WTC11 (cell line): ENCODE data around the gene ZAR1.

Source experiments
- FOXP4 ChIP-seq: sonication (generic); formaldehyde crosslinking; IDR thresholded peaks from 2 replicates; pipeline ENCODE4 v1.8.0; 2022; ENCODE audit warnings: mild to moderate bottlenecking, missing genetic modification reagents
- HMGXB4 ChIP-seq: sonication (generic); formaldehyde crosslinking; IDR thresholded peaks from 2 replicates; pipeline ENCODE4 v1.8.1; 2023; ENCODE audit warnings: mild to moderate bottlenecking, moderate library complexity, missing genetic modification reagents
- RELA ChIP-seq: sonication (generic); formaldehyde crosslinking; IDR thresholded peaks from 2 replicates; pipeline ENCODE4 v1.8.1; 2022; ENCODE audit warnings: missing genetic modification reagents, mild to moderate bottlenecking, borderline replicate concordance
- TEAD4 ChIP-seq: sonication (generic); formaldehyde crosslinking; IDR thresholded peaks from 2 replicates; pipeline ENCODE4 v1.8.0; 2022; ENCODE audit warnings: mild to moderate bottlenecking, missing genetic modification reagents
- ZBTB21 ChIP-seq: sonication (generic); formaldehyde crosslinking; IDR thresholded peaks from 2 replicates; pipeline ENCODE4 v1.8.1; 2023; ENCODE audit warnings: mild to moderate bottlenecking, missing genetic modification reagents, borderline replicate concordance
- ZBTB43 ChIP-seq: sonication (generic); formaldehyde crosslinking; IDR thresholded peaks from 2 replicates; pipeline ENCODE4 v1.8.1; 2023; ENCODE audit warnings: mild to moderate bottlenecking, missing genetic modification reagents
- TF ChIP-seq, protein P1 (sequence below): fragments of 200-600 bp; IDR thresholded peaks from 2 replicates; pipeline ENCODE4 v1.8.0; 2022; ENCODE audit warnings: antibody characterized with exemption
- TF ChIP-seq, protein P2 (sequence below): sonication (generic); formaldehyde crosslinking; IDR thresholded peaks from 2 replicates; pipeline ENCODE4 v1.8.0; 2022; ENCODE audit warnings: mild to moderate bottlenecking, missing genetic modification reagents

GRCh38 chr4:48445704-48446103 is 44.3 kb upstream of the ZAR1 start:
- TF ChIP-seq ZBTB43 (no peak), RELA (CRISPR knock-in tag) (no peak), FOXP4 (CRISPR knock-in tag) (no peak), ZBTB21 (CRISPR knock-in tag) (no peak), HMGXB4 (no peak), TEAD4 (CRISPR knock-in tag) (no peak)
- TF ChIP-seq, protein P1, sequence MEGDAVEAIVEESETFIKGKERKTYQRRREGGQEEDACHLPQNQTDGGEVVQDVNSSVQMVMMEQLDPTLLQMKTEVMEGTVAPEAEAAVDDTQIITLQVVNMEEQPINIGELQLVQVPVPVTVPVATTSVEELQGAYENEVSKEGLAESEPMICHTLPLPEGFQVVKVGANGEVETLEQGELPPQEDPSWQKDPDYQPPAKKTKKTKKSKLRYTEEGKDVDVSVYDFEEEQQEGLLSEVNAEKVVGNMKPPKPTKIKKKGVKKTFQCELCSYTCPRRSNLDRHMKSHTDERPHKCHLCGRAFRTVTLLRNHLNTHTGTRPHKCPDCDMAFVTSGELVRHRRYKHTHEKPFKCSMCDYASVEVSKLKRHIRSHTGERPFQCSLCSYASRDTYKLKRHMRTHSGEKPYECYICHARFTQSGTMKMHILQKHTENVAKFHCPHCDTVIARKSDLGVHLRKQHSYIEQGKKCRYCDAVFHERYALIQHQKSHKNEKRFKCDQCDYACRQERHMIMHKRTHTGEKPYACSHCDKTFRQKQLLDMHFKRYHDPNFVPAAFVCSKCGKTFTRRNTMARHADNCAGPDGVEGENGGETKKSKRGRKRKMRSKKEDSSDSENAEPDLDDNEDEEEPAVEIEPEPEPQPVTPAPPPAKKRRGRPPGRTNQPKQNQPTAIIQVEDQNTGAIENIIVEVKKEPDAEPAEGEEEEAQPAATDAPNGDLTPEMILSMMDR: 0 out of 2 replicates have a peak, but pooled peaks have one; percentile 14
- TF ChIP-seq, protein P2, sequence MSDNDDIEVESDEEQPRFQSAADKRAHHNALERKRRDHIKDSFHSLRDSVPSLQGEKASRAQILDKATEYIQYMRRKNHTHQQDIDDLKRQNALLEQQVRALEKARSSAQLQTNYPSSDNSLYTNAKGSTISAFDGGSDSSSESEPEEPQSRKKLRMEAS (CRISPR knock-in tag): no peak
